Transverse colon (tissue), 4 donors: Measurements from ENCODE around the gene MEPCE. TPM values are rescaled to one million over a fixed set of nuclear protein-coding genes. Genes with fewer than 3 reads are reported as not detected.

Experiments
- DNase-seq: peaks from one replicate; pipeline ENCODE4 v3.0.0-alpha.2; 2019
- H3K27ac ChIP-seq, 4 donors: fragments of 200-600 bp; sonication (generic); 2 replicates each; pipeline ENCODE4 v1.5.1; 2016 to 2018; ENCODE audit warnings: inconsistent platforms in 4 of 4
- H3K27me3 ChIP-seq: fragments of 200-600 bp; sonication (generic); 2 replicates; pipeline ENCODE4 v1.5.1; 2017; ENCODE audit warnings: inconsistent platforms
- H3K36me3 ChIP-seq, 4 donors: fragments of 200-600 bp; sonication (generic); 2 replicates each; pipeline ENCODE4 v1.5.1; 2017 to 2019; ENCODE audit warnings: inconsistent platforms in 4 of 4
- H3K4me1 ChIP-seq, 4 donors: fragments of 200-600 bp; sonication (generic); 2 replicates each; pipeline ENCODE4 v1.5.1; 2017 to 2020; ENCODE audit warnings: inconsistent platforms in 4 of 4
- H3K4me3 ChIP-seq, 4 donors: fragments of 200-600 bp; sonication (generic); 1 replicate in 1 of 4; 2 replicates in 3 of 4; pipeline versions ENCODE4 v1.5.1 to v1.6.1; 2017 to 2019; ENCODE audit warnings: inconsistent platforms in 4 of 4
- H3K9me3 ChIP-seq, 2 donors: fragments of 200-600 bp; sonication (generic); 2 replicates each; pipeline ENCODE4 v1.5.1; 2017 to 2019; ENCODE audit warnings: inconsistent platforms in 2 of 2
- CTCF ChIP-seq, 5 experiments: fragments of 200-600 bp in 3 of 5; fragments of 450-650 bp in 2 of 5; sonication (generic) in 3 of 5; IDR thresholded peaks; 1 replicate in 2 of 5; 2 replicates in 3 of 5; pipeline ENCODE4 v1.5.1; 2016 to 2017; ENCODE audit warnings: antibody characterized with exemption in 5 of 5, inconsistent platforms in 3 of 5, mild to moderate bottlenecking in 2 of 5, moderate library complexity in 1 of 5
- EP300 ChIP-seq: sonication (generic); formaldehyde crosslinking; IDR thresholded peaks from one replicate; pipeline ENCODE4 v1.6.1; 2017; ENCODE audit warnings: antibody characterized with exemption, low read depth
- POLR2A ChIP-seq: fragments of 450-650 bp; IDR thresholded peaks from one replicate; pipeline ENCODE4 v1.6.1; 2016; ENCODE audit warnings: antibody characterized with exemption, mild to moderate bottlenecking, moderate library complexity
- POLR2AphosphoS5 ChIP-seq, 3 donors: sonication (generic); formaldehyde crosslinking; IDR thresholded peaks; one replicate each; pipeline ENCODE4 v1.6.1; 2016; ENCODE audit warnings: antibody characterized with exemption in 3 of 3
- WGBS, 2 donors: methylation state at CpG; one replicate each; pipeline ENCODE4 v1.1.5; 2018; ENCODE audit warnings: low coverage in 1 of 2; 5-methylcytosine and 5-hydroxymethylcytosine counted together
- in situ Hi-C, 4 donors: fragments of 200-750 bp; cut with MboI; loops; one replicate each; pipeline versions ENCODE4 v1.15.0 to v1.15.1; 2017; ENCODE audit warnings: low sequenced_read_pairs in 3 of 4, low pct_ligation_motif_present in 1 of 4, low pct_unique_long_range_greater_than_20kb in 1 of 4
- intact Hi-C: fragments of 100-400 bp; cut with DNase I; formaldehyde crosslinking; loops from one replicate; pipeline ENCODE4 v1.15.1; 2023; ENCODE audit warnings: low total_unique reads
- total RNA-seq, 4 donors: library from RNA; depleted of rRNA; stranded (reverse); fragments of >200 nt; gene quantifications; one replicate each; pipeline ENCODE4 v1.1.0, GENCODE V29; 2016

MEPCE gene
- total RNA-seq, 4 donors from 2014 or later, result 25.9 to 41.9 (median 30.5) TPM

DNA sequence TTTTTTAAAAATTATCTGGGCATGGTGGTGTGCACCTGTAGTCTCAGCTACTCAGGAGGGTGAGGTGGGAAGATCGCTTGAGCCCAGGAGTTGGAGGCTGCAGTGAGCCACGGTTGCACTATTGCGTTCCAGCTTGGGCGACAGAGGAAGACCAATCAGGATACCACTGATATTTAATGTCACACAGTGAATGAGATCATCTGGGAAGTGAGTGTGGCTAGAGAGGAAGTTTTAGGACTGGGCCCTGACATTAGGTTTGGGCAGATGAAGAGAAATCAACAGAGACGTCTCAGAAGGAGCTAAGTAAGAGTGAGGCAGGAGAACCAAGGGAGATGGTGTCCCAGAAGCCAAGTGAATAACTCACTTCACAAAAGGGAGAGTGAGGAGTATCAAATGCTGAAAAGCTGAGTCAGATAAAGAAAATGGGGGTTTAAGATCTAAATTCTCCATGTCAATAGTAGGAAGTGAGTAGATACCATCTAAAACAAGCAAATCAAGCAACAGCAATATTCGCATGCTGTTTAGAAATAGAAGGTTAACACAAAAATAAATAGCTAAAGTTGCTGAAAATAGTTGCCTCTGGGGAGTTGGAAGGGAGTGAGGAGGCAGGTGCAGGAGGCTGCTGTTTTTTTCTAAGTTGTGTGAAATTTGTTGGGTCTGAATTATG, 44.9 kb upstream of the MEPCE start:
- 74 to 88% methylated on average over 5 to 6 of the region's 6 CpGs for WGBS, 2 donors
- Histone ChIP-seq H3K4me3 (no peak overlapping the region), H3K27ac (no peak overlapping the region), H3K36me3 (no peaks in the 10 kb centered on the region), H3K9me3 (no peaks in the 10 kb centered on the region), H3K27me3 (peaks cover 3% of the 10 kb centered on the region), H3K4me1 (no peaks in the 10 kb centered on the region)
- no peak for DNase-seq
- intact Hi-C loops, result no loop called here
- TF ChIP-seq POLR2AphosphoS5 (IDR thresholded peaks at IDR 0.05) (no peak), CTCF (IDR thresholded peaks at IDR 0.05) (no peak), EP300 (no peak), POLR2A (no peak)
- in situ Hi-C loops, result no loop called here

DNA sequence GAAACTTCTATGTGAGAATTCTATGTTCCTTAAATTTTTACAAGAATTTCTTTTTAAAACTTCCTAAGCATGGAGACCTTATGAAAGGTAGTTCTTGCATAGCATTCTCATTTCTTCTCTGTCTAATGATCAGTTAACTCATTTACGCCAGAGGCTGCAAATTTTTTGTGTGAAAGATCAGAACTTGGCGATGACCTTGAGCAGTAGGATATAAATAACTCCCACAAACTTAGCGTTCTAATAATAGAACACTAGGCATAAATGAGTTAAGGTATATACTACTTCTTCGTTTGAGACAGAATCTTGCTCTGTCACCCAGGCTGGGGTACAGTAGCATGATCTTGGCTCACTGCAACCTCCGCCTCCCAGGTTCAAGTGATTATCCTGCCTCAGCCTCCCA, 42.7 kb upstream of the MEPCE start:
- in situ Hi-C loops, result no loop called here
- no peak overlapping the region for H3K27ac ChIP-seq
- no peak overlapping the region for H3K4me3 ChIP-seq
- no peaks in the 10 kb centered on the region for H3K9me3 ChIP-seq
- H3K27me3 ChIP-seq, result peaks cover 3% of the 10 kb centered on the region
- no peak for DNase-seq
- TF ChIP-seq CTCF (IDR thresholded peaks at IDR 0.05) (no peak), POLR2A (no peak), EP300 (no peak), POLR2AphosphoS5 (IDR thresholded peaks at IDR 0.05) (no peak)
- no peaks in the 10 kb centered on the region for H3K4me1 ChIP-seq
- intact Hi-C loops, result no loop called here
- H3K36me3 ChIP-seq, result no peaks in the 10 kb centered on the region
- WGBS, 2 donors, result 67% methylated on average over 5 of the region's 5 CpGs

DNA sequence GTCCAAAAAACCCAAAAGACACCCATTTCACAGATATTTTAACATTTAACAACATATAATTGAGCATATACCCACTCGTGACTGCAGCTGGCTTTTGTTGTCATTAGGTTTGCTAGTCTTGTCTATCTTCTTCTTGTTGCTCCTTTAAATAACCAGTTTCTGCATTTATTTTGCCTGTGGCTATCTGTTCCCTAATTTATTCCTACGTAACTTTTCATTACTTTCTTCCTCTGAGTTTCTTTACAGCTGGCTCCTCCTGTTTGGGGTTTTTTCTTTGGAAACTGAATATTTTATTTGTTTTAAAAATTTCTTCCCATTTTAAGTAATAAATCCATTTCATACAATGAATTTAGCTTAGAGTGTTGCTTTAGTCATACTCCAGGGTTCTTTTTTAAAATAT, 41.9 kb upstream of the MEPCE start:
- Histone ChIP-seq H3K36me3 (no peaks in the 10 kb centered on the region), H3K4me1 (no peaks in the 10 kb centered on the region), H3K27me3 (peaks cover 3% of the 10 kb centered on the region), H3K27ac (no peak overlapping the region), H3K4me3 (no peak overlapping the region), H3K9me3 (no peaks in the 10 kb centered on the region)
- DNase-seq, result no peak
- in situ Hi-C loops (no loop called here), intact Hi-C loops (no loop called here)
- WGBS, 2 donors, result 69 to 75% methylated on average over 2 of the region's 2 CpGs
- TF ChIP-seq CTCF (IDR thresholded peaks at IDR 0.05) (no peak), POLR2AphosphoS5 (IDR thresholded peaks at IDR 0.05) (no peak), POLR2A (no peak), EP300 (no peak)

- peaks cover 3% of the 10 kb centered on the region for H3K27me3 ChIP-seq
- no peak for DNase-seq
- TF ChIP-seq EP300, result no peak
- no peak overlapping the region for H3K4me3 ChIP-seq
- no peak overlapping the region for H3K27ac ChIP-seq
- intact Hi-C loops, result no loop called here
- H3K36me3 ChIP-seq, result no peaks in the 10 kb centered on the region
- H3K9me3 ChIP-seq, result no peaks in the 10 kb centered on the region
- H3K4me1 ChIP-seq, result no peaks in the 10 kb centered on the region
- WGBS, 2 donors, result 72 to 83% methylated on average over 1 to 8 of the region's 9 CpGs
- in situ Hi-C loops, result no loop called here
Measured at GRCh38 chr7:100389437-100390088, 40.1 kb upstream of the MEPCE start.
